NCI-H146 treated with DMSO at 0.1 percent for 48 hours (cell line): ENCODE results near the gene ATG10.
"Not testable (repeated sequence)": the region's sequence is repeated elsewhere in the genome, so short reads cannot be mapped to it uniquely, and the experiment has no call there.

Experiments used
- DNase-seq: peaks from one replicate; lab custom pipeline; 2025; ENCODE audit not compliant: unreplicated experiment; lab: John Stamatoyannopoulos, UW

Gene ATG10

DNA sequence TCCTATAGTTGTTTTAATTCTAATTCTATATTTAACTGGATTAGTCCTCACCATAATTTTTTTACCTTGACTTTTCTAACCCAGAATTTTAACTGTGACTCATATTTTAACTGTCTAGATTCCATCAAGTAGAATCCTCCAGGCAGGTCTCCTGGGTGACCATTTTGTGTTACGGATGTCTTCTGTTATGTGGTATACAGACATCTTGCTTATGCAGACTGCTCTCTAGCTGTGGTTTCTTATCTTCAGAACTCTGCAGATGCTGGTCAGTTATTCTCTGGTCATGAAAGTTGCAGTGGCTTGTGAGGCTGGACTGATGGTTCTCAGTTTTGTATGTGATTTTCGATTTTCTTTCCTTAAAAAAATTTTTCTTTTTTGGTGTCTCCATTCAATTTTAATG lies 139.4 kb downstream of the ATG10 start:
- no peak for DNase-seq

DNA sequence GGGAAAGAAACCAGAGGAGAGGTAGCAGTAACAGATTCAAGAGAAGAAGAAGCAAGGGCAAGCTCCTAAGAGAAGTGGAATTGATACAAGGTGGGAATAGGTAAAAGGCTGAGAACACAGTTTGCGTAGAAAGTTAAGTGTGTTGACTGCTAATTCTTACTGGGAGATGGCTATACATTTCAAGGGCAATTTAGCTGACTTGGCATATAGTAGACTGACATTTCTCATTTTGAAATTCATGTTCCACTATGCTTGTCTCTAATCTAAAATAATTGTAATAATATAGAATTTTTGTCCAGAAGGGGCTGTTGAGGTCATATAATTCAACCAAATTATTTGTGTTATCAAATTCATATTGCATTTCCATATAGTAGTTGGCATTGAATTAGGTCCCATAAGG lies 144.0 kb downstream of the ATG10 start:
- no peak for DNase-seq

DNA sequence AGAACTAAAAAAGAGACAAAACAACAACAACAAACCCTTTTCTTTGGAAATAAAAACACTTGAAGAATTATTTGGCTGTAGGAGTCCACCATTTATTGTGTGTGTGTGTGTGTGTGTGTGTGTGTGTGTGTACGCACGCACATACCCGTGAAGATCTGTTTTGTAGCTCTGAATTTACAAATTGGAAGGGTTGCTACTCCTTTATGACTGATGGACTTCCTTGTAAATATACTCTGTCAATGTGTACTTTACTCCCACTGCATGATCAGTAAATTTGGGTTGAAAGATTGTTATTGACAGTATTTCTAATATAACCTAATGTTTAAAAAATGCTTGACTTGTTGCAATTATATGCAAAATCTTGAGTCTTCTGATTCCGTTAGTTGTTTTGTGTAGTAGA lies 148.1 kb downstream of the ATG10 start:
- DNase-seq, result no peak

DNA sequence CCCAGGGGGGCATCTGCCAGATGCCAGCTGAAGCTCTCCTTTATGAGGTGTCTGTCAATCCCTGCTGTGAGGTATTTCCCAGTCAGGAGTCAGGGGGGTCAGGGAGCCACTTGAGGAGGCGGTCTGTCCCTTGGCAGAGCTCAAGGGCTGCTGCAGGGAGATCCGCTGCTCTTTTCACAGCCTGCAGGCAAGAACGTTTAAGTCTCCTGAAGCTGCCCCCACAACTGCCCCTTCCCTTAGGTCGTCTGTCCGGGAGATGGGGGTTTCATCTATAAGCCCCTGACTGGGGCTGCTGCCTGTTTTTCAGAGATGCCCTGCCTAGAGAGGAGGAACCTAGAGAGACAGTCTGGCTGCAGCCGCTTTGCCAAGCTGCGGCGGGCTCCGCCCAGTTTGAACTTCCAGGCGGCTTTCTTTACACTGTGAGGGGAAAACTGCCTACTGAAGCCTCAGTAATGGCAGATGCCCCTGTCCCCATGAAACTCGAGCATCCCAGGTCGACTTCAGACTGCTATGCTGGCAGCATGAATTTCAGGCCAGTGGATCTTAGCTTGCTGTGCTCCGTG lies 158.0 kb downstream of the ATG10 start:
- DNase-seq, result no peak

DNA sequence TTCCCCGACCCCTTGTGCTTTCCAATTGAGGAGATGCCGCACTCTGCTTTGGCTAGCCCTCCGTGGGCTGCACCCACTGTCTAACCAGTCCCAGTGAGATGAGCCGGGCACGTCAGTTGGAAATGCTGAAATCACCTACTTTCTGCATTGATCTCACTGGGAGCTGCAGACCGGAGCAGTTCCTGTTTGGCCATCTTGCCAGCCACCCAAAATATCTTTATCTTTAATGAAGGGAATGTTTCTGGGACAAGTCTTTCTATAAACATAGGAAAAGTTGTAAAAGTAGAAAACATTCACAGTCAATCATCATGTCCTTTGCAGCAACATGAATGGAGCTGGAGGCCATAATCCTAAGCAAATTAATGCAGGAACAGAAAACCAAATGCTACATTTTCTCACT lies 158.8 kb downstream of the ATG10 start:
- DNase-seq, result no peak

DNA sequence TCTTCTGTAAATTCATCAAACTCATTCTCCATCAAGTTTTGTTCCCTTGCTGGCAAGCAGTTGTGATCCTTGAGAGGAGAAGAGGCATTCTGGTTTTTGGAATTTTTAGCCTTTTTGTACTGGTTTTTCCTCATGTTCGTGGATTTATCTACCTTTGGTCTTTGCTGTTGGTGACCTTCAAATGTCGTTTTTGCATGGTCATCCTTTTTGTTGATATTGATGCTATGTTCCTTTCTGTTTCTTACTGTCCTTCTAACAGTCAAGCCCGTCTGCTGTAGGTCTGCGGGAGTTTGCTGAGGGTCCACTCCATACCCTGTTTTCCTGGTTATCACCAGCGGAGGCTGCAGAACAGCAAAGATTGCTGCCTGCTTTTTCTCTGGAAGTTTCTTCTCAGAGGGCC lies 165.4 kb downstream of the ATG10 start:
- no peak for DNase-seq

DNA sequence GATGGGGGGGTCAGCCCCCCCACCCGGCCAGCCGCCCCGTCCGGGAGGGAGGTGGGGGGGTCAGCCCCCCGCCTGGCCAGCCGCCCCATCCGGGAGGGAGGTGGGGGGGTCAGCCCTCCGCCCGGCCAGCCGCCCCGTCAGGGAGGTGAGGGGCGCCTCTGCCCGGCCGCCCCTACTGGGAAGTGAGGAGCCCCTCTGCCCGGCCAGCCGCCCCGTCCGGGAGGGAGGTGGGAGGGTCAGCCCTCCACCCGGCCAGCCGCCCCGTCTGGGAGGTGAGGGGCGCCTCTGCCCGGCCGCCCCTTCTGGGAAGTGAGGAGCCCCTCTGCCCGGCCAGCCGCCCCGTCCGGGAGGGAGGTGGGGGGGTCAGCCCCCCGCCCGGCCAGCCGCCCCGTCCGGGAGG lies 168.0 kb downstream of the ATG10 start:
- DNase-seq, result not testable (repeated sequence)

DNA sequence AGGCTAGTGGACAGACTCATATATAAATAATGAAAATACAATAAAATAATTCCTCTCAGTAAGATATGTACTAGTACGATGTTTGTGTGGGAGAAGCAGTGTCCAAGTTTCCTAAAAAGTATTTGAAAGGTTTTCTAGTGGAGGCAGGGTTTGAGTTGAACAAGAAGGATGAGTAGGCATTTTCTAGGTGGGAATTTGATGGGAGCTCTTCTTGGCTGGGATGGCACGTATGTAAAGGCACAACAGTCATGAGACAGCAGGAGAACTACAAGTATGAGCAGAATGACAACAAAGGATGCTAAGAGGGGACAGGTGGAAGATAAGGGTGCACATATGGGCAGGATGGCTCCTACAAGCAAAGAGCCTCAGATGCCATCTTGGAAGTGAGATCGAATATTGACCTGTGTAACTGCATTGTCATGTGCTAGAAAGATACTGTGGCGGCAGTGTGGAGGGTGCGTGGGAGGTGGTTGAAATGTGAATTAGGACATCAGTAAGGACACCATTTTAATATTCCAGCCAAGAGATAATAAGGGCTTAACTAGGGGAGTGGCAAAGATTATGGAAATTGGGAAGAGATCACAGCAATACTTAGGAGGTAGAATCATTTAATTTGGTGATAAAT lies 170.5 kb downstream of the ATG10 start:
- DNase-seq, result no peak

DNA sequence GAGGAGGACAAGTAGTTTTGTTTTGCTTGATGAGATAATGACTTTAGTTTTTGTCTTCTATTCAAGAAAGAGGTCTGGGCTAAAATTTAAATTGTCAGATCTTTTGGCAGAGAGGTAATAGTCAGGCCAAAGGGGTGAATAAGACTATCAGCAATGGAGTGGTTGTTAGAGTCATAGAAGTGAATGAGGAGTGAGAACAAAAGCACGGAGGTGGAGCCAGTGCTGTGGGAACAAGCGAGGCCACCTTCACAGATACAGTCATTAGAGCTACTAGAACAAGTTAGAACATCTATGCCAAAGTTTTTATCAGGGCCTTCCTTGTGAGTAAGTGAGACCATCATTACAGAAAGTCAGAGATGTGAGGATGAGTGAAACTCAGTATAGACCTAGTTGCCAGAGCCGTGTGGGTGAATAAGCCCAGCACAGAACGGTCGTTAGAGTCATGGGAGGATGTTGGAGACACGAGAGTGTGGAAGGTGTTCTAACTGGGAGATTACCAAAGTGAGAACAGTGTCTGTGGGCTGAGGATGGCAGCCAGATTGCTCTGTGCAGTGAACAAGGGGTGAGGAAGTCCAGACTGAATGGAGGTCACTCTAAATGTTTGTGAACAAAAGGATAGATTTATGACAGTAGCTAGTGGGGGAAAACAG lies 171.2 kb downstream of the ATG10 start:
- no peak for DNase-seq

DNA sequence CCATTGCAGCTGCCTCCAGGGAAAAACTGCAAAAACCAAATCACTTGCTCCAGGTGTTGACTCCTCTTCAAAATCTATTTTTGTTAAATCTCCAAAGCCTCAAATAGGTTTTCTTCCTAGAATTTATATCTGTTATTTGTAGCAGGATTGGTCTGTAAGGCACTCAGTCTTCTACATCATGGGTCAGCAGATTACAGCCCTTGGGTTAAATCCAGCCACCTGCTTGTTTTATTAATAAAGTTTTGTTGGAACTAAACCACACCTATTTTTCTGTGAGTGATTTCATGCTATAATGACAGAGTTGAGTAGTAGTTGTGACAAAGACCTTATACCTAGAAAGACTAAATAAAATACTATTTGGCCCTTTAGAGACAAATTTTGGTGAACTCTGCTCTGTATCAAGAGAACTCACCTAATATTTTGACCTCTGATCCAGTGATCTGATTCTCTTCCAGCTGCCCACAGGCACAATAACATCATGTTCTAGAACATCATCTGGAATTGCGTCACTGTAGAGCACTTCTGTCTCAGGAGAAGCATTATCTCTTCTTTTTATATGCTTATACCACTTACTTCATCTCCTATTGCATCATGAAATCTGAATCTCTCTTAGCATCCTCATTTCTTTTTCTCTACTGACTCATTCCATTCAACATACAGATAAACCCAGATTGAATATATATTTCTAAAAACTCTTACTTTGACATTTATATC lies 176.2 kb downstream of the ATG10 start:
- DNase-seq, result no peak

DNA sequence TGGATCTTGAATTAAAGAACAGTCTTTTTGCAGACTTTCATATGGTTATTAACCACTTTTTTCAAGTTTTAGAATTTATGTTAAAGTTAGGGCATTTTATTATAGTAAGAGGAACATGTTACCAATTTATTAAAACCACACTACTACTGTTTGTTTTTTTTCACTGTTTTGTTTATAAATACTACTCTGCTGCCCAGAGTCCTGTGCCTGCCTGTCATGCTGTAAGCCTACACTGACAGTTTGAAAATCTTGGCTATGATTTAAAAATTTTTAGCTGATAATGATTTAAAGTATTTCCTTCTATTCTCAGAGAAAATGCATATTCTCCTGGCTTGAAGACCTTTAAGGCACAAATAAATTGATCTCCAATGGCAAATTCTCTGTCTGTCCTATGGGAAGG lies 177.6 kb downstream of the ATG10 start:
- no peak for DNase-seq

DNA sequence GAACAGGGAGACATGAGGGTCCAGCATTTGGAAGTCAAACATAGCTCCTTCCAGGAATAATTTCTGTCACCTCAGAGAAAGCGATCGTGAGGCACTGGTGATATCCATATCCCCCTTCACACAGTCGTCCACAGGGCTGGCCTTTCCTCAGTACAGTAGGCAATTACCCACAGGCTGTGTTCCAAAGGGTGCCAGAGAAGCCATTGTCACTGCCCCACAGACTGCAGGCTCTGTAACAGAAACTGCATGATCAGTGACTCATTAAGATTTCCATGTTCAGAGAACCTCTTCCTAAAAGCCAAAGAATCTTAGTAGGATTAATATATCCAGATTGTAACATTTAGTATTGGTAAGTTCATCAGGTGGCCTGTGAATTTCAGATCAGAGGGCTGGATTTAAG lies 178.7 kb downstream of the ATG10 start:
- no peak for DNase-seq

DNA sequence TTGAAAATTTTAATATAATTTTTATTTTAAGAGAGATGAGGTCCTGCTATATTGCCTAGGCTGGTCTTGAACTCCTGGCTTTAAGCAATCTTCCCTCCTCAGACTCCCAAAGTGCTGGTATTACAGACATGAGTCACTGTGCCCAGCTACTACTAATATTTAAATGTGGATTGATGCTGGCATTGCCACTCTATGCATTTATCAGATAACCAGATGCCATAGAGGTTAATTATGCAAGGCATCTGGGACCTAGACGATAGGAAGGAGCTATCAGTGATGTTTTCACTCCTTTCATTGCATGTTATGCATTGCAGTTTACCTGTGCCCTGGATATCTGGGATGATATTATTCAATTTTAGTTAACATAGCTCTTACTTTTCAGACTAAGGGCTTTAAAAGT lies 179.4 kb downstream of the ATG10 start:
- no peak for DNase-seq

DNA sequence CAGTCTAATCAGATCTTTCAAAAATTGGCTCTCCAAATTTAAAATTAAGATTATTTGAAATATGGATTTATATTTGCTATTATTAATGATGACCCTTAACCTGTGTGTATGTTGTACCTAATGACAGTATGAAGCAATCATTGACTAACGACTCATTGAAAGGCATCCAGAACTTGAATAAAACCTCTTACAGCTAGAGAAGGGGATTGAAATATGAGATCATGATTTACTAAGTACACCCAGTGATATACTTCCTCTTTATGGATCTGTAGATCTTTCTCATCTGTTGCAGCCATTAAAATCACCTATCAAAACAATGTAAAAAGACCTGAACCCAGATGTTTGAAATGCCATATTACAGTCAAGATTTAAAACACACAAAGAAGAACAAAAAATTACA lies 179.8 kb downstream of the ATG10 start:
- no peak for DNase-seq

DNA sequence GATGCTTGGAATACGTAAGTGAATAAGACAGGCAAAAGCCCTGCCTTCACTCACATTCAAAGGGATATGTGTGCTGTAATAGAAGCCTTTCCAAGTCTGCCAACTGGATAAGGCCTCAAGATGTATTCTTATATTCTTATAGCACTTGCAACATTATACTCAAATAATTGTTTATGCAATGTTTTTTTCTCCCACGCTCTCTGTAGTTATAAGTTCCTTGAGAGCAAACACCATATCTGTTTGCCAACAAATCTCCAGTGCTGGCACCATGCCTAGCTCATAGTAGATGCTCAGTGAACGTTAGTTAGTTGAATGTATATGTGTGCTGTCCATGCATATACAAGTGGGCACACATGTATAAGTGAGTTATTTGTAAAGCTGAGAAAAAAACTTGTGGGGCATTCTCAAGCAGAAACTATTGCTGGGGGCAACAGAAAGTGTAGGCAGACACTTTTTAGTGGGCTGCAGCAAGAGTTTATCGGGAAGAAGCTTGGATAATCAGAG lies 181.2 kb downstream of the ATG10 start:
- DNase-seq, result no peak

DNA sequence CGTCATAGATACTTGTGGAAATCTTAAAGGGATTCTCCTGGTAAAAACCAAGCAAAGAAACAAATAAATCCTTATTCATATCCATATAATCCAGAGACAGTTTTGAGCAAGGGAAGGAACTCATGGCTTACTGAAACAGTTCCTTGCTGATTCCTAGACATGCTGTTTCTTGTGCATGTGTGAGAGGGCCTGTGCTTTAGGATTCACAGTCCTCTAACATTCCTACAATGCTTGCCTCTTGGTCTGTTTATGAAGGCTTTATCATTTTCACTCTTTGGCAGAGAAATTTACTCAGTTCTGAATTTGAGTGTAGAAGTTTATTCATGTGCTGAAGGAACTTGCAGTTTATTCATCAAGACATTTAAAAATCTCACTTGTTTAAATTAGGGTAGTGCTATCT lies 183.0 kb downstream of the ATG10 start:
- no peak for DNase-seq

DNA sequence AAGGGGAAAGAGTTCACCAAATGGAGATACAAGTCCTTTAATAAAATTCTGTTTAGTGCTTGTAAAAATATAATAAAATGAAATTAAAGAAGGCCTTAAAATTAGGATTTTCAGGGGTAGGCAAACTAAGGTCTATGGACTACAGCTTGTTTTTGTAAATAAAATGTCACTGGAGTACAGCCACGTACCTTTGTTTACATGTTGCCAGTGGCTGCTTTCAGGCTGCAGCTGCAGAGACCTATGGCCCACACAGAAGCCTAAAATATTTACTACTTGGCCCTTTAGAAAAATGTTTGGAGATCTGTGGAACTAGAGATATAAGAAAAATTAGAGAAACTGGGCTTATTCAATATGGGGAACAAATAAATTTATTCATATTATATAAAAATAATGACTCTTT lies 183.5 kb downstream of the ATG10 start:
- DNase-seq, result no peak

DNA sequence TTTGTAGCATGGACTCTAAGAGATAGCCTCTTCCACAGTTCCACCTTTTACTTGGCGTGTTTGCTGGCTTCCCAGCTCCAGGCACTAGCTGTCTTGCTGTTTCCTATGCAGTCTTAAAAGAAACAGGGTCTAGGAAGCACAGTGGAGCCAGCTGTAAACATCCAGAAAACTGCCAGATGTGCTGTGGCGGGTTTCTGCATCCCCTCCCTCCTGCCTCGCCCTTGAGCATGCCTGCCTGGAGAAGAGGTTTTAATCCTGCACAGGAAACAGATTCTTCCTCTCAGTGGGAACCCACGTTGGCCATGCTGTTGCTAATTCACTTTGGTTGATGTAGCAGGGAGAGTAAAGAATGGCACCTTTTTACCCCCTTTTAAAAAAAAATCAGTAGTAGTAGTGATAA lies 185.1 kb downstream of the ATG10 start:
- no peak for DNase-seq

DNA sequence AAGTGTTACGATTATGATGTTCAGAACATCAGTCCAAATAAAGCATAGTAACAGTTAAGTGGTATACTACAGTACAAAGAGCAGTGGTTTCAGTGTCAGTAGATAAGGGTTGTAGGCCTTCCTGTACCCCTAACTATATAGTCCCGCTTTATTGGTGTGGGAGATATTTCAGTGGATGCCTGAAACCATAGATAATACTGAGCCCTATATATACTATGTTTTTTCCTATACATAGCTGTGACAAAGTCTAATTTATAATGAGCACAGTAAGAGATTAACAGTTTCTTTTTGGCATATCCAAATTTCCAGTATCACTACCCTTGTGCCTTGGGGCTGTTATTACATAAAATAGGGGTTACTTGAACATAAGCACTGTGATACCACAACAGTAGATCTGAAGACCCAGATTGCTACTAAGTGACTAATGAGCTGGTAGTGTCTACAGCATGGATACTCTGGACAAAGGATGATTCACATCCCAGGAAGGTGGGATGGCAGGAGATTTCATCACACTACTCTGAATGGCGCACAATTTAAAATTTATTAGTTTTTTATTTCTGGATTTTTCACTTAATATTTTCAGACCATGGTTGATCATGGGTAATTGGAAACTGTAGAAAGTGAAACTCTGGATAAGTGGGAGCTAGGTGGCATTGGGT lies 187.1 kb downstream of the ATG10 start:
- no peak for DNase-seq

DNA sequence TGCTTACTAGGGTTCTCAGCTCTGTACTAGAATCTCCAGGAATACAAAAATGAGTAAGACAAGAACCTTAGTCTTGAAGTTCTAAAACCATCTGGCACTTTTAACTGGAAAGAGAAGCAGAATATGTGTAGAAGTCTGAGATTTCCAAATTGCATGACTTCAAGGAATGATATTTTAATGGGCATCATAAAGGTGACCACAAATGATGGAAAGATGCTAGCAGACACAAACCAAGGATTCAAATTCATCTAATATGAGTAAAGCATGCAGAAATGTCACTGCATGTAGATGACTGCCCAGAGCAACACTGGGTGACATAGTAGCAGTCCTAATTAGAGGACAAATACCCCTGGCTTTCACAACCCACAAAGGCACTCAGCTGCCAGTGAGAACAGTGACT lies 189.1 kb downstream of the ATG10 start:
- DNase-seq, result no peak

DNA sequence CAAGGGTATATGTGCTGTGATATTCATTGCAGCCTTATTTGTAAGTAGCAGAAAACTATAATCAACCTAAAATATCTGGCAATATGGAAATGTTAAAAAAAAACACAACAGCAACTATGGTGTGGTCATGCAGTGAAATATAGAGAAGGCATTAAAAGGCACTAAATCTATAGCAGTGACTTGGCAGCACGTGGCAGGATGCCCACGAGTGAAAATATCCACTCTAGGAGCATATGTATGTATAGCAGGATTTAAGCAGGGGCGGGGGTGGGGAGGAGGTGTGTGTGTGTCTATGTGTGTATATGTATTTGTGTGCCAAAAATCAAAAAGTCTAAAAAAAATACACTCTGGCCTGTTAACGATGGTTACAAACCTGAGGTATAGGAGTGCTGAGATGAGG lies 190.8 kb downstream of the ATG10 start:
- no peak for DNase-seq
